Pancreas (tissue), 10 donors: Measurements from ENCODE around the gene MSI2. TPM values are rescaled to one million over a fixed set of nuclear protein-coding genes. Genes with fewer than 3 reads are reported as not detected.

Experiments used
- ATAC-seq, 4 donors: fragments of 200-7000 bp; cut with Tn5 transposase; one replicate each; pipeline versions ENCODE4 v1.8.0 to v1.9.1; 2020; ENCODE audit warnings: mild to moderate bottlenecking in 4 of 4, moderate library complexity in 4 of 4
- DNase-seq, 6 donors: peaks; one replicate each; pipeline ENCODE4 v3.0.0-alpha.2; 2020
- FAIRE-seq: peaks from 2 replicates; lab custom pipeline; 2012; peaks lifted over from hg19 to GRCh38; lab: Jason Lieb, UNC
- H3K27ac ChIP-seq, 4 donors: fragments of 200-600 bp; sonication (generic); 1 replicate in 3 of 4; 2 replicates in 1 of 4; pipeline versions ENCODE4 v1.5.0 to v1.8.0; 2020
- H3K27me3 ChIP-seq, 4 donors: fragments of 200-600 bp; one replicate each; pipeline ENCODE4 v1.8.0; 2021
- H3K36me3 ChIP-seq, 3 donors: fragments of 200-600 bp; sonication (generic) in 1 of 3; one replicate each; pipeline versions ENCODE4 v1.5.0 to v1.8.0; 2020 to 2021
- H3K4me1 ChIP-seq, 3 donors: fragments of 200-600 bp; one replicate each; pipeline ENCODE4 v1.8.0; 2021
- H3K4me3 ChIP-seq, 4 donors: fragments of 200-600 bp; sonication (generic) in 2 of 4; one replicate each; pipeline versions ENCODE4 v1.5.0 to v1.8.0; 2020 to 2021
- H3K9me3 ChIP-seq, 4 donors: fragments of 200-600 bp; one replicate each; pipeline ENCODE4 v1.8.0; 2021
- WGBS, 2 donors: extraction: QIAGEN DNeasy Blood & Tissue Kit; methylation state at CpG; one replicate each; pipeline ENCODE4 v1.1.7; 2013; 5-methylcytosine and 5-hydroxymethylcytosine counted together
- intact Hi-C, 3 donors: fragments of 100-400 bp; cut with DNase I; formaldehyde crosslinking; loops; one replicate each; pipeline versions ENCODE4 v1.11.1 to v1.14.2; 2022
- polyA plus RNA-seq, 2 donors: library from polyadenylated mRNA; stranded (reverse); fragments of 200-250 nt; gene quantifications; one replicate each; pipeline ENCODE4 v1.2.3, GENCODE V29; 2013
- total RNA-seq, 6 donors: library from RNA; stranded (reverse); fragmentation: NEBNext Ultra II Directional in 4 of 6; extraction: Animal tissue kit (Norgen Biotek cat#: 25700) in 4 of 6; gene quantifications; one replicate each; pipeline versions ENCODE4 v1.2.1 to v1.2.4, GENCODE V29; 2021 to 2023
- TF ChIP-seq, protein P1 (sequence below), 4 donors: fragments of 200-600 bp; sonication (generic) in 3 of 4; IDR thresholded peaks; one replicate each; pipeline versions ENCODE4 v1.5.0 to v1.8.0; 2021; ENCODE audit warnings: antibody characterized with exemption in 4 of 4
- donor health status: healthy with polysubstance abuse.
- donor health status: DM: no; HTN: no; CAD: no; lungs with moderate emphysema.
- donor health status: DM: no; HTN: no; CAD: no.
- donor health status: control.
- donor health status: control.
- donor health status: Bipolar disorder and iron deficiency.
- donor health status: DM: yes; HTN: yes; CAD: no.
- donor health status: DM: no; HTN: no; CAD: no.
- donor health status: DM: no; HTN: no; CAD: no.
- donor health status: DM: yes; HTN: yes; CAD: no.

MSI2 gene
- total and polyA plus RNA-seq, 8 donors = 10.4 to 48.9 (median 30.1) TPM

DNA sequence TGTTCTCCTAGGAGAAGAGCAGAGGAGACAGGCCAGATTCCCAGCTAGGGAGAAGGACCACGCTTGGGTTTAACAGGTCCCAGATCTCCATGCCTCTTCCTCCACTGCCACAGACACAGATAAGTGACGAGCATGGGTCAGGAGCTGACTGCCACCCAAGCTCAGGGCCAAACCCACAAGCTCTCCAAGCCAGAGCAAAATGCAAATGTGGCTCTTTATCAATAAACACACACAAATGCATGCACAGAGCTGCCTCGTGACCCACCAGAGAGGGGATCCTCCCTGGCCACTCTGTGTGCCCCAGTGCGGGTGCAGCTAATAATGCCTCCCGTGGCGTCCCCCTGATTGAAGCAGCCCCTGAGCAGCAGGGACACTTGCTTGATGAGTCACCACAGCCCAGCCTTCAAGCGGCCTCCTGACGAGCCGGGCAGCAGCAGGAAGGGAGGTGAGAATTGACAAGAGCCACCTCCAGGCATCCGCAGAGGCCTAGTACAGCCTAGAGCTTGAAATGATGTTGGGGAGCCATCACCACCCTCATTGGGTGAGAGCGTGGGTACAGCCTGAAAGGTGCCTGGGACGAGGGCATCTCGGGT, 344.9 kb downstream of the MSI2 start:
- intact Hi-C loops = no loop called here
- ATAC-seq = no peak
- H3K27ac ChIP-seq = no peak overlapping the region
- TF ChIP-seq, protein P1, sequence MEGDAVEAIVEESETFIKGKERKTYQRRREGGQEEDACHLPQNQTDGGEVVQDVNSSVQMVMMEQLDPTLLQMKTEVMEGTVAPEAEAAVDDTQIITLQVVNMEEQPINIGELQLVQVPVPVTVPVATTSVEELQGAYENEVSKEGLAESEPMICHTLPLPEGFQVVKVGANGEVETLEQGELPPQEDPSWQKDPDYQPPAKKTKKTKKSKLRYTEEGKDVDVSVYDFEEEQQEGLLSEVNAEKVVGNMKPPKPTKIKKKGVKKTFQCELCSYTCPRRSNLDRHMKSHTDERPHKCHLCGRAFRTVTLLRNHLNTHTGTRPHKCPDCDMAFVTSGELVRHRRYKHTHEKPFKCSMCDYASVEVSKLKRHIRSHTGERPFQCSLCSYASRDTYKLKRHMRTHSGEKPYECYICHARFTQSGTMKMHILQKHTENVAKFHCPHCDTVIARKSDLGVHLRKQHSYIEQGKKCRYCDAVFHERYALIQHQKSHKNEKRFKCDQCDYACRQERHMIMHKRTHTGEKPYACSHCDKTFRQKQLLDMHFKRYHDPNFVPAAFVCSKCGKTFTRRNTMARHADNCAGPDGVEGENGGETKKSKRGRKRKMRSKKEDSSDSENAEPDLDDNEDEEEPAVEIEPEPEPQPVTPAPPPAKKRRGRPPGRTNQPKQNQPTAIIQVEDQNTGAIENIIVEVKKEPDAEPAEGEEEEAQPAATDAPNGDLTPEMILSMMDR (IDR thresholded peaks at IDR 0.05) = no peak
- no peaks in the 10 kb centered on the region for H3K27me3 ChIP-seq
- no peaks in the 10 kb centered on the region for H3K36me3 ChIP-seq
- peak in 1 of 6 donors; percentile 46 for DNase-seq
- no peaks in the 10 kb centered on the region for H3K9me3 ChIP-seq
- FAIRE-seq = no peak
- WGBS, 2 donors = 93 to 95% methylated on average over 13 of the region's 13 CpGs
- peaks cover 4 to 22% (median 16%) of the 10 kb centered on the region in 3 donors for H3K4me1 ChIP-seq
- no peak overlapping the region for H3K4me3 ChIP-seq

GRCh38 chr17:57602896-57603295, 346.6 kb downstream of the MSI2 start:
- 85 to 86% methylated on average over 6 of the region's 6 CpGs for WGBS, 2 donors

GRCh38 chr17:57603546-57603945, 347.2 kb downstream of the MSI2 start:
- no peaks in the 10 kb centered on the region for H3K36me3 ChIP-seq
- H3K27ac ChIP-seq = peak overlapping the region in 2 of 4 donors; percentile 38 to 58
- TF ChIP-seq, protein P1 (IDR thresholded peaks at IDR 0.05) = no peak
- no peak for ATAC-seq
- intact Hi-C loops = no loop called here
- no peak overlapping the region for H3K4me3 ChIP-seq
- no peaks in the 10 kb centered on the region for H3K27me3 ChIP-seq
- H3K4me1 ChIP-seq = peaks cover 0 to 12% (median 5%) of the 10 kb centered on the region in 3 donors
- no peaks in the 10 kb centered on the region for H3K9me3 ChIP-seq
- no peak for FAIRE-seq
- no peak for DNase-seq
- WGBS, 2 donors = 56 to 72% methylated on average over 3 of the region's 3 CpGs

More at GRCh38 chr17:57602896-57603295, 346.6 kb downstream of the MSI2 start:
- H3K27me3 ChIP-seq = no peaks in the 10 kb centered on the region
- H3K9me3 ChIP-seq = no peaks in the 10 kb centered on the region
- no peak overlapping the region for H3K27ac ChIP-seq
- no peaks in the 10 kb centered on the region for H3K36me3 ChIP-seq
- ATAC-seq = no peak
- TF ChIP-seq, protein P1 (IDR thresholded peaks at IDR 0.05) = no peak
- H3K4me1 ChIP-seq = peaks cover 0 to 18% (median 11%) of the 10 kb centered on the region in 3 donors
- intact Hi-C loops = no loop called here
- DNase-seq = no peak
- FAIRE-seq = no peak
- H3K4me3 ChIP-seq = no peak overlapping the region

DNA sequence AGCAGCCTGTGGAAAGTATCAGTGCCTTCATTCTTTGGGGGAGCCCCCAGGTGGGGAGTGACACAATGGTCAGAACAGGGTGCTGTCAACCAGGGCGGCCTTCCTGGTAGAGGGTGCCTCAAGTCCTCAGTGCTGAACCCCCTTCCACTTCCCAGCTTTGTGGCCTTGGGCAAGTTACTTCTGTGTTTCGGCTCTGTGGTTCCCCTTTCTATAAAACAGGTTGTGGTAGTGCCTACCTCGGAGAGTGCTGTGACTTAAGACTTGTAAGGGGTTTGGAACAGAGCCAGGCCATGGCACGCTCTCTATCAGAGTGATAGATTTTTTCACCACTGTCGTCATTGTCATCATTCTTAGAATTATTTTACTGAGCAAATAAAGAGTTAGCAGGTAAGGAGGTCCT, 347.7 kb downstream of the MSI2 start:
- H3K4me3 ChIP-seq = no peak overlapping the region
- H3K9me3 ChIP-seq = no peaks in the 10 kb centered on the region
- peak overlapping the region in 3 of 4 donors; percentile 38 to 63 (median 58) for H3K27ac ChIP-seq
- intact Hi-C loops = no loop called here
- 67 to 70% methylated on average over 5 of the region's 5 CpGs for WGBS, 2 donors
- no peaks in the 10 kb centered on the region for H3K27me3 ChIP-seq
- TF ChIP-seq, protein P1 (IDR thresholded peaks at IDR 0.05) = no peak
- DNase-seq (peak in 2 of 6 donors; percentile 35 to 41), ATAC-seq (peak in 3 of 4 donors; percentile 7 to 33 (median 21)), FAIRE-seq (no peak)
- peaks cover 0 to 12% (median 6%) of the 10 kb centered on the region in 3 donors for H3K4me1 ChIP-seq
- H3K36me3 ChIP-seq = no peaks in the 10 kb centered on the region
